NT2/D1 (cell line): ENCODE measurements around the gene B9D1.

ENCODE experiments used
- YY1 ChIP-seq: IDR thresholded peaks from 2 replicates; pipeline ENCODE4 v1.6.1; 2011; ENCODE audit not compliant: insufficient read length, insufficient read depth
- ZNF274 ChIP-seq: IDR thresholded peaks from 2 replicates; pipeline ENCODE4 v1.6.1; 2011; ENCODE audit warnings: mild to moderate bottlenecking, low read depth, low read length

DNA sequence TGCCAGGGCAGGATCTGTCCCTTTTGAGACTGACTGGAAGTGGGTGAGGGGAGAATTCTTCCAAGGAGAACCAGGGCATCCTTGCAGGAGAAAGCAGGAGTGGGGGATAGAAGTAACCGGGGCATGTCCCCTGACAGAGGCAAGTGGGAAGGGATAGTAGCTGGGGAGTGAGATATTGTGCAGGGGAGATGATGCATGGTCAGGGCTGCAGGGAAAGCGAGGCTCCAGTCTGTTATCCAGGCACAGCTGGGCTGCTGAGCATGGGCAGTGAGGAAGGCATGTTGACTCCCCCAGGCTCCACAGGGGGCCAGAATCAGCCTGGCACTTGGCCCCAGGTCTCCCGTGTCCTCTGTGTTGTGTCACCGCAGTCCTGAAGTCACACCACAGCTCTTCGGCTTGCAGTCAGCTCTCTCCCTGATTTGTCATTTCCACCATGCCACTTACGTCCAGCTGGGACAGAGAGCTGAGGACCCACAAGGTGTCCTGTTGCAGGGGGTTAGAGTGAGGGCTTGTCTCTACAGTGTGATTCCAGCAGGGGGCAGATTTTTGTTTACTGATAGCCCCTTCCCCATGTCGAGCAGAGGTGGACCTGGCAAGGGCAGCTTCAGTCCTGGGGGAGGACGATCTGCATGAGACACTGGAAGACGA is 40.9 kb downstream of the B9D1 start:
- TF ChIP-seq YY1, result no peak
- no peak for TF ChIP-seq ZNF274
